Hepatocyte (in vitro differentiated cells): Measurements from ENCODE around the gene HIP1.

Experiments used
- CTCF ChIP-seq: fragments of 200-600 bp; sonication (generic); IDR thresholded peaks from 2 replicates; pipeline ENCODE4 v1.5.1; 2016; ENCODE audit warnings: antibody characterized with exemption, mild to moderate bottlenecking; ENCODE audit not compliant: poor library complexity
- EZH2 ChIP-seq: fragments of 200-600 bp; sonication (generic); IDR thresholded peaks from 2 replicates; pipeline ENCODE4 v1.6.1; 2016; ENCODE audit warnings: antibody characterized with exemption, mild to moderate bottlenecking, borderline replicate concordance
- EZH2phosphoT487 ChIP-seq: fragments of 200-600 bp; sonication (generic); IDR thresholded peaks from one replicate; pipeline ENCODE4 v1.6.1; 2018; ENCODE audit warnings: antibody characterized with exemption, mild to moderate bottlenecking, low read depth, moderate library complexity; ENCODE audit not compliant: unreplicated experiment, severe bottlenecking

GRCh38 chr7:75656740-75657139, 82.0 kb downstream of the HIP1 start:
- TF ChIP-seq CTCF (no peak), EZH2 (no peak), EZH2phosphoT487 (no peak)
